CD4-positive, alpha-beta T cell treated with Interleukin-4 for 1 hour (primary cell): ENCODE measurements around the gene FAM200B.
"Not testable (repeated sequence)": the region's sequence is repeated elsewhere in the genome, so short reads cannot be mapped to it uniquely, and the experiment has no call there.

Source experiments
- DNase-seq, 2 donors: peaks; one replicate each; pipeline ENCODE4 v3.0.0-alpha.2; 2020 to 2022

FAM200B gene

GRCh38 chr4:15696866-15697265, 15.2 kb downstream of the FAM200B start:
- no peak for DNase-seq

DNA sequence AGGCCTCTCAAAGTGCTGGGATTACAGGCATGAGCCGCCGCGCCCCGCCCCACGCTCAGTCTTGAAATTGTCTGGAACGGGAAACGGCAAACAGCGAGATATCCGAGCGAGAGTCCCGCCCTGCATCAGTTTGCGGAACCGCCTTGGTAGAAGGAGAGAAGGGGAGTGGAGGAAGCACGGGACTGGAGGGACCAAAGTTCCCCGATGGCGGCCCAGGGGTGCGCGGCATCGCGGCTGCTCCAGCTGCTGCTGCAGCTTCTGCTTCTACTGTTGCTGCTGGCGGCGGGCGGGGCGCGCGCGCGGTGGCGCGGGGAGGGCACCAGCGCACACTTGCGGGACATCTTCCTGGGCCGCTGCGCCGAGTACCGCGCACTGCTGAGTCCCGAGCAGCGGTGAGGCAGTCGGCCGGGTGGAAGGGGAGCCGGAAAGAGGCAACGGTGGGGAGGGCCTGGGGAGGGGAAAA, 21.3 kb downstream of the FAM200B start, which contains the start of gene BST1:
TSS of gene BST1 (plus strand) at position 125 of the 463 bp plus-strand sequence. CDS start at position 205, 80 bp downstream.
- peak; percentile 43 to 77 for DNase-seq

DNA sequence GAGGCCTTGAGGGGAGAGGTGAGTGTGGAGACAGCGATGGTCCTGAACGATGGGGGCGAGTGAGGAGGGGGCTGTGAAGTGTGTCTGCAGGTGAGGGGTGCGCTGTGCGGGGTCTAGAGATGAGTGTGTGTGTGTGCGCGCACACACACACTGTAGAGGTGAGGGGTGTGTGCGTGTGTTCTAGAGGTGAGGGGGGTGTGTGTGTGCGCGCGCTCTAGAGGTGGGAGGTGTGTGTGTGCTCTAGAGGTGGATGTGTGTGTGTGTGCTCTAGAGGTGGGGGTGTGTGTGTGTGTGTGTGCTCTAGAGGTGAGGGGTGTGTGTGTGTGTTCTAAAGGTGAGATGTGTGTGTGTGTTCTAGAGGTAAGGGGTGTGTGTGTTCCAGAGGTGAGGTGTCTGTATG, 21.8 kb downstream of the FAM200B start:
- no peak for DNase-seq

DNA sequence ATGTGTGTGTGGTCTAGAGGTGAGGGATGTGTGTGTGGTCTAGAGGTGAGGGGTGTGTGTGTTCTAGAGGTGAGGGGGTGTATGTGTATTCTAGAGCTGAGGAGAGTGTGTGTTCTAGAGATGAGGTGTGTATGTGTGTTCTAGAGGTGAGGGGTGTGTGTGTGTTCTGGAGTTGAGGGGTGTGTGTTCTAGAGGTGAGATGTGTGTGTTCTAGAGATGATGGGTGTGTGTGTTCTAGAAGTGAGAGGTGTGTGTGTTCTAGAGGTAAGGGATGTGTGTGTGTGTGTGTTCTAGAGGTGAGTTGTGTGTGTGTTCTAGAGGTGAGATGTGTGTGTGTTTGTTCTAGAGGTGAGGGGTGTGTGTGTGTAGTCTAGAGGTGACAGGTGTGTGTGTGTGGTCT, 22.5 kb downstream of the FAM200B start:
- DNase-seq: no peak

GRCh38 chr4:15706646-15707362, 25.2 kb downstream of the FAM200B start:
- no peak for DNase-seq

DNA sequence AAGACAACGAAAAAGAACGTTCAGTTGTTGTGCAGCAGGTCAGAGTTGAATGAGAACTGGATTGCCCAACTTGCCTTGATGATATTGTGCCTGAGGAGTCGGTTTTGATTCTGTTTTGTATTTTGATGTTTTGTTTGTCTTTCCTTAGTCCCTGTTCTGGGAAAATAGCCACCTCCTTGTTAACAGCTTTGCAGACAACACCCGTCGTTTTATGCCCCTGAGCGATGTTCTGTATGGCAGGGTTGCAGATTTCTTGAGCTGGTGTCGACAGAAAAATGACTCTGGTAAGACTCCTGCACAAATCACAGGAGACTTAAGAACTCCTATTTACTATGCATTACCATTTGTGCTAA, 25.7 kb downstream of the FAM200B start:
- no peak for DNase-seq

DNA sequence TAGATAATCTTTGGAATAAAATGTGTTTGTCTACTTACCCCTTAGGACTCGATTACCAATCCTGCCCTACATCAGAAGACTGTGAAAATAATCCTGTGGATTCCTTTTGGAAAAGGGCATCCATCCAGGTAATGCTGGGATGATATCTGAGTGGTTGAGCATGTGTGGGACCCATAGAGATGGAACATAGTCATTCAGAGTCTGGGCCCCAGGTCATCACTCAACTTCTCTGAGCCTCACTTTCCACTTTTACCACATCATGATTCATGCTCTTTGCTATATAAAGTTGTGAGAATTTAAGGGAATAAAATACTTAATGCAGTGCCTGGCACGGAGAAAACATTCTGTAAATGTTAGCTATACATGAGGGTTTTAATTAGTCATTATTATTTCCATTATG, 30.1 kb downstream of the FAM200B start:
- DNase-seq: no peak

GRCh38 chr4:15712214-15712613, 30.6 kb downstream of the FAM200B start:
- DNase-seq: no peak

GRCh38 chr4:15714141-15714540, 32.5 kb downstream of the FAM200B start:
- DNase-seq: no peak

GRCh38 chr4:15714646-15715435, 33.2 kb downstream of the FAM200B start:
- no peak for DNase-seq

- DNase-seq: no peak
Observed at GRCh38 chr4:15716115-15716514, 34.5 kb downstream of the FAM200B start.

GRCh38 chr4:15717086-15717485, 35.5 kb downstream of the FAM200B start:
- no peak for DNase-seq

DNA sequence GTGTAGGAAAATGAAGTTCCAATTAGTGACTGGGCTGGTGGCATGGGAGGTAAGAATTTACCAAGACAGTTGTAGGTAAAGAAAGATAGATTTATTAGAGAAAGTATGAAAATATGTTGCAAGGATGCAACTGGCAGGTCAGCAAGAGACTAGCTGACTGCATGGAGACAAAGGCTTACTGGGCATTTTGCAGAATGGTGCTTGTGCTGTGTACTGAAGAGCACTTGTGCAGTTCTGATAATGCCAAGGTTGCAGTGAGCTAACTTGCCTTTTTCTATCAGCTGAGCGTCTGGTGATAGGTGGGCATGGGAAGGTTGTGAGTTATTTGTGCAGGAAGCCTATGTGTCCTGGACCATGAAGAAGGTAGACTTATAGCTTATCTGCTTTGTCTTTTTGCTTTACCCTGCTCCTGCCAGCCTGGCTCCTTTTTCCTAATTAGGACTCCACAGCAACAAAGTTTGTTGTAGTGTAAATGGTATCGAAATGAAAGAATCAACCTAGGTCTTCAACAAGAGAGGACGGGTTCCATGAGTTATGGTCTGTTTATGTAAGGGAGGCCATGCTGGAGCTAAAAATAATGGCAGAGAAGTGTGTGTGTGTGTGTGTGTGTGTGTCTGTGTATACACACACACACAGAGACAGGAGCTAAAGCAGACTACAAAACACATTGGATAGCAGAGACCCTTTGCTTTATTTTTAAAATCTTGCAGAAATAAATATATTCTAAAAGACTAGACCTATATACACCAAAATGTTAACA, 36.2 kb downstream of the FAM200B start:
- no peak for DNase-seq

DNA sequence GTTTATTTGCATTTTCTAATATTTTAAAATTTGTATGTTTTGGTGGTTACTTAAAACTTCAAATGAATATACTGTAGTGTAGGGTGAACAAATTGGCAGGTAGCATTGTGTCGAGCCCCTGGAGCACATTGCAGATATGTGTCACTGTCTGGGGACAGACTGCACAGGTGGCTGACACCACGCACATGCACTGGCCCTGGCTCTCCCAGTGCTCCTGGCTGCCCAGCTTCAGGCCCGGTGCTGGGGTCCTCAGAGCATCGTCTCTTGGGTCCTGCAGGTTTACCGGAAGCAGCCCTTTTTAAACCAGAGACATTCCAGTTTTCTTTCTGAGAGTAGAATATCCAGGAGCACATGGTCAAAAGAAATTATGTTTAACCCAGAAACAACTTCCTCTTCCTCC, 36.8 kb downstream of the FAM200B start:
- no peak for DNase-seq

GRCh38 chr4:15718959-15719358, 37.3 kb downstream of the FAM200B start:
- DNase-seq: no peak

DNA sequence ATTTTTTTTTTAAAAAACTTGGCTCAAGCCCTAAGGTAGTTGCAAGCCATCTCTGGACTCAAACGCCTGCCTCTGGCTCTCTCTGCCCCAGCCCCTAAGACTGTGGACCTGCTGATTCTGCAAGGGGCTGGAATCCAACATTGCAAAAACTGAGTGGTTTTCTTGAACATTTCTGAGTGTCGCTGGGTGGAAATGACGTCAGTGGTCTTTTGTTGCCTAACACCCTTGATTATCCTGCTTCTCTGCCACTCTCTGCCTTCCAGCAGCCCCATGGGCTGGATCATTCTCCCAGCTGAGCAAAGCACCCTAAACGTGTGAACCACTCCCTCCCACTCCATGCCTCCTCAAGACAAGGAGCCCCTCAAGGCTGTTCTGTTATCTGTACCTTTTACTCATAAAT, 37.9 kb downstream of the FAM200B start:
- DNase-seq: no peak

GRCh38 chr4:15720851-15721250, 39.2 kb downstream of the FAM200B start:
- no peak for DNase-seq

DNA sequence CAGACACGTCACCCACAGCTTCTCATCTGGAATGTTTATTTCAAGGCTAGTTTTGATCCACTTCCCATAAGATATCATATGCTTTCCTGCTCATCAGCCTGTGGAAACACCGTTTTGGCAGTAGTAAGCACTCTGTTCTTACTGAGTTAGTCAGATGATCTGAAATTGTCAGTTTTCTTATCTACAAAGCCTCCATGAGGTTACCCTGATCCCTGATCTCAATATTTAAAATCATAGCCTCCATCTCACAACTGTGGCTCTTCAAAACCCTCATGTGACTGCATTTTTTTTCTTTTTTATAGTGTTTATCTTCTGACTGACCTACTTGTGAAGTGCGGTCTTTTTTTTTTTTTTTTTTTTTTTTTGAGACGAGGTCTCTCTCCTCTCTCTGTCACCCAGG, 44.0 kb downstream of the FAM200B start:
- DNase-seq: peak in 1 of 2 donors; percentile 24

DNA sequence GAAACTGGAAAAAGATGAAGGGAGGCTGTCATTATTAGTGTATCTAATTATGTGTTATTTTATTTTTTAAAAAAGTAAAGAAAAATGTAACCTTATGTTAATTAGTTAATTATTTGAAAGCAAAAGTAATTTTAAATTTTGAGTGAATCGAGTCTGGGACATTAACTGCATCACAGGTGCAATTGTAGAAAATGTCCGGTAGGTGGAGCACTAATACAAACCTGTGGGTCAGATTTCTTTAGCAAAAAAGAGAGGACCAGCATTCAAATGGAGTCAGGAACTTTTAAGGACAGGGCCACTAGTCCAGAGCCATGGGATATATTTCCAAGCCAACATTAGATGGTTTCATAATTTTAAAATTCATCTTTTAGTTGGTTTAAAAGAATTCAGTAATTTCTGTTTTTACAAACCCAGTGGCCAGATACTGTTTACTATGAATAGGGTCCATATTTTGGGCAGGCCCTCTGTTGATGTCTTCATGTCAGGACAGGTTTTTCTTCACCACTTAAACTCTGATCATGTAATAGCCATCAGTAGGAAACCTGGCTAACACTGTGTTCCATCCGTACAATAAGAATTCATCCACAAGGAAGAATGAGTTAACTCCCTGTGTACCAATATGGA, 48.4 kb downstream of the FAM200B start:
- peak; percentile 38 to 66 for DNase-seq

- DNase-seq: not testable (repeated sequence)
Observed at GRCh38 chr4:15733061-15733460, 51.4 kb downstream of the FAM200B start.

DNA sequence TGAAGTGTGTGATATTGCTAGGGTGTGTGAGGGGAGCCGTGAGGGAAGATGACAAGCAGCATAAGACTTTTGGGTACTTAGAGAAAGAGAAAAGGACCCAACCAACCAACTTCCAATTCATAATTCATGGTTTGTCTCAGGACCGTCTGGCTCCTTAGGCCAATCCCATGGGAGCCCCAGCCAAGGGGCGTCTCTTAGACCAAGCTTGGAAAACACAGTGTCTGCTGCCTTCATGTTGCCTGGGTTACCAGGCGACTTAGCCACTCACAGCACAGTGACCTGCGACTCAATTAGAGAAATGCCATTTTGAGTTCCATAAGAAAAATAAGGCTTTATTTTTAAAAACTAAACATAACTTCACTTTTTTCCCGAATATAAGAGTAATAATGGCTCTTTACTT, 53.9 kb downstream of the FAM200B start:
- DNase-seq: no peak

DNA sequence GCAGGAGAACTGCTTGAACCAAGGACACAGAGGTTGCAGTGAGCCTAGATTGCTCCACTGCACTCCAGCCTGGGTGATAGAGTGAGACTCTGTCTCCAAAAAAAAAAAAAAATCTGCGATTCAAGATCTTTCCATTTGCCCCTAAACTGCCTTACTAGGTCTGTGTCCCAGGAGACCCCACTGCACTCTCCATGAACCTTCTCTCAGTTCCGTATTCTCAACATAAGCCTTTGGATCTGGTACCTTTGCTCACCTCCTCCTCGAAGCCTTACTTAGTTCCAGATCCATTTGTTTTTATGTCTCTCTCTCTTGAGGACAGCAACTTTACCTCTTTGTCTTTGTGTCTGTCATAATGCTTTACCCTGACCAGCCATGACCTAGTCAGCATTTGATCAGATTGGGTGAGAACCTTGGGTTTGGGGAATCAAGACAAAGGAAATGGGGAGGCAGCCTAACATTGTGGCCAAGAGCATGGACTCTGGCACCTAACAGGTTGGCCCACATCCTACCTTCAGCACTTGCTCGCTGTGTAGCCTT, 55.0 kb downstream of the FAM200B start:
- DNase-seq: no peak

GRCh38 chr4:15737255-15737654, 55.6 kb downstream of the FAM200B start:
- no peak for DNase-seq
